ENCODE data around the gene FIGN. TPM values are rescaled to one million over a fixed set of nuclear protein-coding genes. Genes with fewer than 3 reads are reported as not detected.

The FIGN gene
- total RNA-seq, 1 experiment from 2014 or later = 3.6 TPM

DNA sequence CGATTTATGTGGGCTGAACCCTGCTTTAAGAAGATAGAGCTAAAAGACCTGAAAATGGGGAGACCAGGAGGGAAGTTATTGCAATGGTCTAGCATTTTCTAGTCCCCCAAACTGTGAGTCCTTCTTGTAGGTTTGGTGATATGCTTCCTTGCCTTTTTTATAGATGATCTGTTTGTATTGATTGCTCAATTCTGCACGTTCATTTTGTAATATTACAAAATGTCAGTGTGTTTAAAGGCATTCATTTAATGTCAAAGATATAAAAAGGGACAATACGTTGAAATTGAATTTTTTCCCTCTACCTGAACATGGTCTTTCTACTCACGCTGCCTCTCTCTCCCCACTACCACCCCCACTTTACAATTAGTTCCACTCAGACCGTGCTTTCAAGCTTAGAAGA, 5.6 kb upstream of the FIGN start:
- DNase-seq (ENCODE audit: extremely low read depth, low read depth) = no peak

DNA sequence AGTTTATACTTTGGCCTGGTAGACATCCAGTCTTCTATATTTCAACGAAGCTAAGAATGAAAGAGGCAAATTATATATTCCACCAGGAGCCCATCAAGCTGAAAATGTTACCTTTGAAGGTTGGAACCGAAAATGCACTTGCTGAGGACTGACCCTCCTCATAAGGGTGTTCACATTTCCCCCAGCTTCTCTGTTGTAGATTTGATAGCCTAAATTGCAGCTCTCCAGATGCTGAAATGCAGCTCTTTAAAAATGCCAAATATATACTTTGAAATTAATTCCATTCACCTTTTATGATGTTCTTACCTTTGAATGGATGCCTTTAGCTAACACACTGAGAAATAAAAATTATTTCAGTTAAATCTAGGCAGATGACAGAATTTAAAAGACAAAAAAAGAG, 1.8 kb upstream of the FIGN start:
- no peak for DNase-seq (ENCODE audit: extremely low read depth, low read depth)

DNA sequence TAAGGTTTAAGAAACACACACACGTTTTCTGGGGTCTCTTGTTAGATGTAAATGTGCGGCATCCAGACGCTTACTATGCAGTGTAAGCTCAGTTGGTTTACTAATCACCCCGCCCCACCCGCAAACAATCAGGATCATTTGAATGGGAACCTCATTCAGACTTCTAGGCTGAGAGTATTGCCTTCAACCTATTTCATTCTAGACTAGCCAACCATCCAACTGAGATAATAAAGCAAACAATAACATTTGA, 1.3 kb upstream of the FIGN start:
- no peak for DNase-seq (ENCODE audit: extremely low read depth, low read depth)

DNA sequence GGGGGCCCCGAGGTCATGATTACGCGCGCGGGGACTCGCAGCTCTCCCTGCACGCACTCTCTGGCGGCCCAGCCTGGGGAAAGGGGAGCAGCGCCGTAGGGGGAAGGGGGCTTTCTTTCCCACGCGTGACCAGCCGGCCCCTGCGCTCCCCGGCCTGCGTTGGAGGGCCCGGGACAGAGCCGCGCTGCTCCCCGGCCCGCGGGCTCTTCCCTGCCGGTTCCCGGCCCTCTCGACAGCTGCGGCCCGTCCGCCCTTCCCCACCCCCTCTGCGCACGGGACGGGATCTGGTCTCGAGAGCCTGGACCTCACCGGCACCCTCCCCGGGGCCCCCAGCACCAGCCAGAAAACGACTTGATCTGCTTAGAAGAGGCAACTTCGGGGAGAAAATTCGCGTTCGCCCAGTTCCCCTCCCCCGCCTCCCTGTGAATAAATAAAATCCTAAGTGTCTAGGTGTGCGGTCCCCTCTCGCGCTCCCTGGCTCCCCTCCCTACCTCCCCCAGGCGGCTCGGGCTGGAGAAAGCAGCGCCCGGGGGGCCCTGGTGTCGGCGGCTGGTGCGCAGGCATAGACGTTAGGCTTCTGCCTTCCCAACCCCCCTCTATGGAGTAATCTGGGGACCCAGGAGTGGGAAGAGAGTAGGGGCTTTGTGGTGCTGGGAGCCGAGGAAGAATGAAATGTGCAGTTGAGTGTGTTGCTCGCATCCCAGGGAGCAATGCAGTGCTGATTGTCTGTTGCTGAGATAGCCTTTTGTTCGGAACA, 803 bp upstream of the FIGN start:
- DNase-seq (ENCODE audit: extremely low read depth, low read depth) = no peak

DNA sequence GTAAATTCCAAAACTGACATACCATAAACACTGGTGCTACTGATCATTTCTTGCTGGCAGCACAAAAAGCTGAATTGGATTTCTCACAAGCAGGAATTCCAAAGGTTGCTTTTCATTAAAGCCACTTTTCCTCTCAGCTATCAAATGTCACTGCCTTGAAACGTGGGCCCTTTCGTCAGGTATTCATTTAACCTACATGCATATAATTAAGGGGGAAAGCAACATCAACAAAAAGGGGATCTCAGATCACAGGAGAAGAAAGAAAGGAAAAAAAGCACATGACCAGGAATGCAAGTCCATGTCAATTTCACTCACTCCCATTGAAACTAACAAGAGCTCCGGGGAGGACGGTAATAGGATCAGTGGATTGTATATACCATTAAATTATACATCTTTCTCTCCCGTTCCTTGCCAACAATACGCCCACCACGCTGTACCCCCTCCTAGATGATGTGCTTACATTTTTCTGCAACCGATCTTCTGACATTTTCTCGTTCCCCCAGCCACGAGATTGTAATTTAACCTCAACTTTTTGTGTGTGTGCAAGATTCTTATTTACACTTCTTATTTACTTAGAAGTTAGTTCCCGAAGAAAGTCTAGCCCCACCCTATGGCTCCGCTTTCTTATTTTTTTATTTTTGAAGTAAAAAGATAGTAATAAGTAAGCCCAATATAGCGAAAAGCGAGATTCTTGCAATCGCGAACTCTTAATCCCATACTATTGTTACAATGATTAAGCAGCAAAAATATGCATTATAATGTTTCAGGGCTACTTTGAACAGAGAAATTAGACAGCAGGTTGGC, 725 bp downstream of the FIGN start:
- no peak for DNase-seq (ENCODE audit: extremely low read depth, low read depth)

DNA sequence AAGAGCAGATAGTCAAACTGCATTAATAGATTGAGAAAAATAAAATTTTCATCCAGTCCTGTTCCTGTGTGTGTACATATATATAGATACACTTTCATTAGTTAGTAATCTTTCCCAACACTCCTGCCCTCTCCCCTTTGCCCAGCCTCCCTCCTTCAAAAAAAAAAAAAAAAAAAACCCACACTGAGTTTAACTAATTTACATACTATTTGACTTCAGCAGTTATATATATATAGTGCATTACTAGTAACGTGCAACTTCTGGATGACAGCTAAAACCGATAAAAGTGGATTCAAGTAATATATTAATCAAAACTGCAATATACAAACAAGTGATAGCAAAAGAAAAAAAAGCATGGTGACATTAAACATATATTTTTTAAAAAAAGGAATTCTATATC, 1.4 kb downstream of the FIGN start:
- DNase-seq (ENCODE audit: extremely low read depth, low read depth) = no peak

DNA sequence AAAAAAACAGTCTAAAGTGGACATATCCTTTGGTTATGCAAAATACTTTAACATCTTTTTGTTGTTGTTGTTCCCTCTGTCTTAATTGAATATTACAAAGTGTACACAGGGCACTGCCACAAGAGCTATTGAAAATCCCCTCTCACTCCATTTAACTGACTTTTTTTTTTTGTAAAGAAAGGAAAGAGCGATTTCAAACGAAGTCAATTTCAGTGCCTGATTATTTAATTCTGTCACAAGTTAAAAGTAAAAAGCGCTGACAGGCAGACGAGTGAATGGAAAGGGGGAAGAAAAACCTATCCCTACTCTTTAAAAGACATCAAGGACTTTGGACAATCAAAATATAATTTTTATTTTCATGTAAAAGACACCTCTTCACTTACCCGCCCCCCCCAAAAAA, 1.9 kb downstream of the FIGN start:
- no peak for DNase-seq (ENCODE audit: extremely low read depth, low read depth)

DNA sequence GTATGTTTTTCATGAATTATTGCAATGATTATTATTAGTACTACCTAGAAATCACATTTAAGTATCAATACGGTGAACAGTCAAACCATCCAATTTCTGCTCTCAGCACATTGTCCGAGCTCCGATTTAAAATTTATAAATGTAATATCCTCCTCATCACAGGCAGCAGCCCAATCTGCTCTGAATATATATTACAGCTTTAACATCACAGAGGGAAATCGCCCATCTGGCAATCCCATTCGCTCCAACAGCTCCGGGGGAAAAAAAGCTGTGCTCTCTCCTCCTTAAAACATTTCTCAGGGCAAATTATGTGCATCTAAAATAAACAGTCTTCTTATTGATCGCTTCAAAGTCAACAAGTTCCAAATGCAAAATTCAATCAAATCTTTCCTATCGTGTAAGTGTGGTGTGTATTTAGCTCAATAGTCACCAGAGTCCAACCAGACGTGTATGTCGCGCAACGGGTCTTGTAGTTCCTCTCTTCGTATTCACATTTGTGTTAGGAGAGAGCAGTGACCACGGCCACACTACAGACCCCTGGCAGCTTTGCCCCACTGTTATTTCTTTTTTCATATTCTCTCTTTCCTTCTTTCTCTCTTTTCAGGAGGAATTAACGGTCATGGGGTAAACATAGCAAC, 2.4 kb downstream of the FIGN start:
- no peak for DNase-seq (ENCODE audit: extremely low read depth, low read depth)

DNA sequence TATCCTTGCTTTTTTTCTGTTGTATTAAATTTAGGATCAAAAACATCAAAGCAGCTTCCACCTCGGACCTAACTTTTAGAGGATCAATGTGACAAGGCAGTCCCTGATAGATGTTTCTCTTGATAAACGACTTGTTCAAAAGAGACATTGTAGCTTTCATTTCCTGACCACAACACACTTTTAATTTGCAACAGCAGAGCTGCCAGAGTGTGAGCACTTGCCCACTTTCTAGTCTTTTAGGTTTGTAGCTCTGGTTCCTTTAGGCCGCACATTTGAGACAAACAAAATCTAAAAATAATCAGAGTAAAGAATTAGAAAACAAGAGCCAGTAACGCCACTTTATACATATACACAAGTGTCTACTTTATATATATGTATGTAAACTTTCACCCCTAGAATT, 3.1 kb downstream of the FIGN start:
- DNase-seq (ENCODE audit: extremely low read depth, low read depth) = no peak

DNA sequence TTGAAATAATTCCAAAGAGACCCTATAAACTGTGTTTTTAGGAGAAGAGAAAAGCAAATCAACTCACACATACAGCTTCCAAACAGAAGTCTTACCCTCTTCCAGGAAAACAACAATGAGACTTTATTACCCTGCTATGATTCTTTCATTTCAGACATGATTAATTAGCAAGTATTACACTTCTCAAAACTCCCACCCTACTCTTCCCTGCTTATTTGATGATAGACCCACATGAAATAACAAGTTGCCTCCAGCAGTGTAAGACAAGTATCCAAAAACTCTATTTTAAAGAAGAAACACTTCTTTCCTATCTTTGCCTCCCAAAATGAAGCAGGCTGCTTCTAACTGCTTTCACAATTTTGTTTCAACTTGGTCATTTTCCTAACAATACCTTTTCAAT, 4.1 kb downstream of the FIGN start:
- DNase-seq (ENCODE audit: extremely low read depth, low read depth) = no peak

DNA sequence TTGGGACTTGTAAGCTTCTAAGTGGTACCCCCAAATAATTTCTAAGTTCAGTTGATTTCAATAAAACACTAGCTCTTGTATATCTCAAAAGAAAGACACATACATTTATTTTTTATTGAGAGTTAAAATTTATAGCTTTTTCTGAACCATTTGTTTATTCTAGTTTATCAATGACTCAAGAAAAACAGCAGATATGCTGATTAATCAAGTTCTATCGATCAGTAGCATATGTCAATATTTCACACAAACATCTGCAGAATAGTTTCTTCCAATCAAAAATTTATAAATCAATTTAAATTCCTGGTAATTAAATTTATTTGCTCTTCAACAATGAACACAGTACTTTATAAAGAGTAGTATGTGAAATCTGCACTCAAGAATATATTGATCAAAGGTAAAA, 5.3 kb downstream of the FIGN start:
- DNase-seq (ENCODE audit: extremely low read depth, low read depth) = no peak

DNA sequence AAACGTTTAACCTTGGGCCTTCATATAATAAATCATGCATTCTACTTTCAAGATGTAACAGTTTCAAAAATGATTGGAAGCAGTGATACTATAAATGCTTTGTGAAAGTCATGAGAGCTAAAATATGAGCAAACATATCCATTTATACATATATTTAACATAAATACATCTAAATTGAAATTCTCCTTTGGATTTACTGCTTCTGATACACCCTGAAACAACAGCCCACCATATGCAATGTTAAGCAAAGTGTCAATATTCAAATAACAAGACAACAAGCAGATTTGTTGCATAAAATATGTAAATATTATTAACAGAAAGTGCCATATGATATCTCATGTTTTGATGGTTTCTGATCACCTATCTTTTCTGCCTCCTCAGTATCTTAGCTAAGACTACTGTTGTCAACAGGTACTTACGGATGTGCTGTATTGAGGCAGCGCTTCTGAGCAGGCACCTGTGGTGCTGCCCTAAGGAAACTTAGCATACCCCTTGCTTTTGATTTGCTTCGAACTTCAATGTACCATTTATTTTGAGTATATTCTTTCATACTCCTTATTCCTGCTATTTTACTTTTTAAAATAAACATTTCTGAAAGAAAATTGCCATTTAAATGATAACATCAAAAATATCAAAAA, 6.1 kb downstream of the FIGN start:
- DNase-seq (ENCODE audit: extremely low read depth, low read depth) = no peak

DNA sequence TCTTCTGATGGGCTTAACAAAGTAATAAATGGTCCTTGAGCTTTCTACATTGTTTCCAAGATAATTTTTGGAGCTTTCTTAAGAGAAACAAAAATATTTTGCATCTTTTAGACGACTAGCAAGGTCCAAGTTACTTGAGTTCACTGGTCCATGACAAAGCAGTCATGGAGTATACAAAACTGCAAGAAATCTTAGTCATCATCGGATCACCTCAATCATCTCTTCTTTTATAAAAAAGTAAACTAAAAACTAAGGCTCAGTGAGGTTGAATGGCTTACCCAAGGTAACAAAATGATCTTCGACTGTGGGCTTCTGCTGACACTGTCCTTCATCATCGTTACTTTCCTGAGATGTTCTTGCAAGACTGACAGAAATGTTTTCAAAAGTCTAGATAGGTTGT, 11.9 kb downstream of the FIGN start:
- DNase-seq (ENCODE audit: extremely low read depth, low read depth) = no peak

DNA sequence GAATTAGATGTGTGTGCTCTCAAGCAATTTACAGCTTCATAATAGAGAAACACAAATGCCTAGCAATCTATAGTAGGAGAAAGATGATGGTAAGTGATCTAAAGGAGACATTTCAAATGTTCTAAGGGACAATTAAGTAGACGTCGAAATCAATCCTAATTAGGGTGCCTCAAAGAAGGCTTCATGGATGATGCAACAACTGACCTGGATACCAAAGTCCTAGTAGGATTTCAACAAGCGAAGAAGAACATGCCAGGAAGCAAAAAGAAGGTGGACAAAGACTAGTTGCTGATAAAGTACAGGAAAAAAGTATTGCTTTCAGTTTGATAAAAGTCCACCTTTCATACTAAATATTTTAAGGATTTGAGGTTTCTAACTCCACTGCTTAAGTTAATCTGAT, 12.5 kb downstream of the FIGN start:
- no peak for DNase-seq (ENCODE audit: extremely low read depth, low read depth)

DNA sequence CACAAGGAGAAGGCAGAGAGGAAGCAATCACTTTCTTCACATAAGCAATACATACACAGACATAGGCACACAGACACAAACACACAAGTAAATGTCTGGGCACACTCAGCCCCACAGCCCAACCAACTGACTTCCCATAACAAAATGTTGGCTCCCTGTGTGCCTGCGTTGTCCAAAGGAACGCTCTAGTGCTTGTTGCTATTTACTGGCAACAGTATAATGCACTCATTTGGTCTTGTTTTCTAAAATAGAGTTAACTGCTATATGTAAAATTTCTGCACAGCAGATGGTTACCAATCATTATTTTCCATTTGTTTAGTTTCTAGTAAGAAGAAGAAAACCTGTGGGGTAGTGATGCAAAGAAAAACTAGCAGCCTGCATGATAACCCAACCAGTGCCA, 16.5 kb downstream of the FIGN start:
- no peak for DNase-seq (ENCODE audit: extremely low read depth, low read depth)

DNA sequence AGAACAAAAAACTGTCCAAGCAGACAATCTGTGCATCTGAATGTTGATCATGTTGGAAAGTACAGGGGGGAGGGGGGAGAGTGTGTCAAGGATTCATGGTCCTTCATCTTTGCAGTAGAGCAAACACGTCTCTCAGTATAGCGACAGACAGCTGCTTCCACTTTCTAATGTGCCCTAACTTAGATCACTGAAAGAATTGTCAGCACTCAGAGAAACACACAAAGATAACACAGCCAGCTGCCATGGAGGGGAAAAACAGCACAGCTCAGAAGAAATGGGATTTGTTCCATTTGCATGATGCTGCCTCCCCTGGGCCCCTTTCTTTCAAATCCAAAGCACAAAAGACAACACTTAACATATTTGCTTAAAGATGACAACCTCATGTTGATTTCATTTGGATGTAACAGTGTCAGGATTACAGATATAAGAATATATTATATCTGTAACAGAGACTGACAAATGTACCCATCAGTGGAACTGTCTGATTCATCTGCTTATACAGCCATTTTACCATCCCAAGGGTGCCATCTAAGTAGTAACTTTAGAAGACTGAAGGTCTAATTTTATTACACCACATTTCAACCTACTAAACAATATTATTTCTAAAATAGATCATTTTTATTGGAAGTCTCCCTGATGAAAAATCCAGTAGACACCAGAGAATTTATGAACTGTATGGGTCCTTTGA, 17.7 kb downstream of the FIGN start:
- no peak for DNase-seq (ENCODE audit: extremely low read depth, low read depth)

DNA sequence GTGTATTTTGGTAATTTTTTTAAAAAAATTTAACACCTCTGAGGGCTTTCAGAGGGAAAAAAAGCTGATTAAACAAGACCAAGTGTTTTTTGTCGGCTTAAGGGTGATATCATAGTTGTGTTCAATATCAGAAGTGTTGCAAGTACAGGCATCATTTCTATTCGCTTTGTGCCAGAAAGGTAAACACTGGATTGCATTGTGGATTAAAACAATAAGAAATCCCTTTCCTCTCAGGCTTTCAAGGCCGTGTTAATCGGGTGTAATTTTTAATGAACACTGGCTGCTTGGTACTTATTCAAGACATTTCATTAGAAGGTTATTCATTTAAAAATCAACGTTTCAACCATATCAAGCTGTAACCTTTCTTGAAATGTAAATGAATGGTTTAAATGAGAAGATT, 18.3 kb downstream of the FIGN start:
- no peak for DNase-seq (ENCODE audit: extremely low read depth, low read depth)

DNA sequence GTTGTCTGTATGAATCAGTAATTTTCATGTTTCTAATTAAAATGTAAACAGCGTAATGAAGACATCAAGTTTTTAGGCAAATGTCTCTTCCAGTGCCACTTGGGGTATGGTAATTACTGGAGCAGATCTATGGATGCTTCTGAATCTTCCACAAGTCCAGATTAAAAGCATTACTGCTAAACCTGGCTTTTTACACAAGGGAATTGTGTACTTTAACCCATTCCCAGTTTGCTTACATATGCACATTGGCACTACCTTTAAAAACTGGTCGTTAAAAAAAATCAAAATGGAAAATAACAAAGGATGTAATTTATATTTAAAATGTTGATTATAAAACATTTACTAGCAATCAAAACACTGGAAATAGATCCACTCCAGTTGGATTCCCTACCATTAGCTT, 19.7 kb downstream of the FIGN start:
- DNase-seq (ENCODE audit: extremely low read depth, low read depth) = no peak

DNA sequence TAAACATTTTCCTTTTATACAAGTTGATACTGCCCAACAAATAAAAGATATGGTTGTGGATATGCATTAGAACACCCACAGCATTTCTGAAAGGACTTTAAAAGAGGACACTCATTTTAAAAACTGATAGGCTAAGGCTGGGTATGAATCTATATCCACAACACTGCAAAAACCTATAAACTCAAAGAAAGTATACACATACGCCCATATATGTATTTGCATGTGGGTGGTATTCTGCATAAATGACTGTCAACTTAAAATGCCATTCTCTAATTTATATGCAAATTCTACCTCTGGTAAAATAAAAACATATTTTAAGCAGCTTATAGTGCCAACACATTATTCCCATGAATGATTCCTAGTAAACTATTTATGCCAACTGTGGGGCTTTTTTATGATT, 20.1 kb downstream of the FIGN start:
- no peak for DNase-seq (ENCODE audit: extremely low read depth, low read depth)

DNA sequence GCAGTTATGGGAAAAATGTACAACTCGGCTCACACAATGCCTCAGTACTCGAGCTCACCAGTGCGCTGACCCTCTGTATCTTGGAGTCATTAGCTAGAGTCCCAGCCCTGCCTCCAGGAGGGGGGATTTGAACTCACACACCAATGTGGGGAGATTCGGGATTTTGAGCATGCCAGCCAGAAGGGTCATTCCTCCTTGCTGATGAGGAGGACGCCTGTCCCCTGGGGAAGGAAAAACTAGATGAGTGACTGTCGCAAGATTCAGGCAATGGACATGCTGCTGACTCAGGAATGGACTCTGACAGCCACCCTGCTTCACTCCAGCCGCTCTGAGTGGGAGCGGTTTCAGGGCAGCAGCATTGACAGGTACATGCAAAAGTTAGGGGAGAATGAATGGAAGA, 20.6 kb downstream of the FIGN start:
- DNase-seq (ENCODE audit: extremely low read depth, low read depth) = no peak
